ENCODE measurements around the gene MESP2.

Gene MESP2

GRCh38 chr15:89754361-89755154 lies 21.6 kb upstream of the MESP2 start:
- FAIRE-seq (peak; percentile 86), DNase-seq (ENCODE audit: insufficient read length, low spot score) (peak; percentile 55)

- DNase-seq (ENCODE audit: insufficient read length, low spot score) (no peak), FAIRE-seq (no peak)
Observed at GRCh38 chr15:89755701-89756100, 20.4 kb upstream of the MESP2 start.

GRCh38 chr15:89756897-89757296 lies 19.2 kb upstream of the MESP2 start:
- no peak for DNase-seq (ENCODE audit: insufficient read length, low spot score)
- FAIRE-seq: no peak

- DNase-seq (ENCODE audit: insufficient read length, low spot score) (no peak), FAIRE-seq (no peak)
Observed at GRCh38 chr15:89758283-89758682, 17.8 kb upstream of the MESP2 start.

- DNase-seq (ENCODE audit: insufficient read length, low spot score): no peak
- no peak for FAIRE-seq
Observed at GRCh38 chr15:89758981-89759380, 17.2 kb upstream of the MESP2 start.

- no peak for DNase-seq (ENCODE audit: insufficient read length, low spot score)
- no peak for FAIRE-seq
Observed at GRCh38 chr15:89759835-89760234, 16.3 kb upstream of the MESP2 start.

- FAIRE-seq: no peak
- peak; percentile 86 for DNase-seq (ENCODE audit: insufficient read length, low spot score)
Observed at GRCh38 chr15:89760303-89761008, 15.7 kb upstream of the MESP2 start.

GRCh38 chr15:89761009-89761831 lies 14.9 kb upstream of the MESP2 start:
- FAIRE-seq (no peak), DNase-seq (ENCODE audit: insufficient read length, low spot score) (no peak)

GRCh38 chr15:89761929-89762328 lies 14.2 kb upstream of the MESP2 start:
- no peak for FAIRE-seq
- no peak for DNase-seq (ENCODE audit: insufficient read length, low spot score)

GRCh38 chr15:89765694-89766093 lies 10.4 kb upstream of the MESP2 start:
- DNase-seq (ENCODE audit: insufficient read length, low spot score) (no peak), FAIRE-seq (no peak)

- no peak for FAIRE-seq
- no peak for DNase-seq (ENCODE audit: insufficient read length, low spot score)
Observed at GRCh38 chr15:89766357-89767311, 9.5 kb upstream of the MESP2 start.

- DNase-seq (ENCODE audit: insufficient read length, low spot score) (no peak), FAIRE-seq (no peak)
Observed at GRCh38 chr15:89767411-89767915, 8.7 kb upstream of the MESP2 start.

- FAIRE-seq (no peak), DNase-seq (ENCODE audit: insufficient read length, low spot score) (no peak)
Observed at GRCh38 chr15:89768071-89768500, 8.0 kb upstream of the MESP2 start.

GRCh38 chr15:89769366-89769765 lies 6.8 kb upstream of the MESP2 start:
- FAIRE-seq (no peak), DNase-seq (ENCODE audit: insufficient read length, low spot score) (no peak)

- no peak for FAIRE-seq
- DNase-seq (ENCODE audit: insufficient read length, low spot score): no peak
Observed at GRCh38 chr15:89770041-89770440, 6.1 kb upstream of the MESP2 start.

- FAIRE-seq (no peak), DNase-seq (ENCODE audit: insufficient read length, low spot score) (no peak)
Observed at GRCh38 chr15:89772932-89773583, 3.1 kb upstream of the MESP2 start.

- no peak for DNase-seq (ENCODE audit: insufficient read length, low spot score)
- no peak for FAIRE-seq
Observed at GRCh38 chr15:89774492-89774891, 1.6 kb upstream of the MESP2 start.

- FAIRE-seq: no peak
- no peak for DNase-seq (ENCODE audit: insufficient read length, low spot score)
Observed at GRCh38 chr15:89775815-89776214, 317 bp upstream of the MESP2 start.

- DNase-seq (ENCODE audit: insufficient read length, low spot score) (no peak), FAIRE-seq (no peak)
Observed at GRCh38 chr15:89777073-89777751, 1.1 kb downstream of the MESP2 start.
